Naive thymus-derived CD4-positive, alpha-beta T cell (primary cell): Measurements from ENCODE around the gene SREBF2. TPM values are rescaled to one million over a fixed set of nuclear protein-coding genes. Genes with fewer than 3 reads are reported as not detected.

ENCODE experiments used
- ATAC-seq: fragments of 150-1000 bp; cut with Tn5 transposase; 2 replicates; pipeline ENCODE4 v1.10.0; 2021; ENCODE audit warnings: mild to moderate bottlenecking, moderate library complexity
- CTCF ChIA-PET: fragments of 350-600 bp; sonication (Branson Sonifier 250); formaldehyde crosslinking; loops from one replicate; lab custom pipeline; 2021; ENCODE audit warnings: antibody characterized with exemption; lab: Charles Lee
- POLR2A ChIA-PET: fragments of 350-600 bp; sonication (Branson Sonifier 250); formaldehyde crosslinking; loops from one replicate; lab custom pipeline; 2021; ENCODE audit warnings: antibody characterized with exemption, inconsistent platforms; lab: Charles Lee
- DNase-seq, 9 donors: peaks; one replicate each; pipeline versions ENCODE4 v3.0.0 to v3.0.0-alpha.2; 2020 to 2022; ENCODE audit warnings: mixed read lengths in 1 of 9
- H3K27ac ChIP-seq: one replicate; pipeline ENCODE4 v1.7.0; 2013; ENCODE audit warnings: mild to moderate bottlenecking, low read depth, low read length, moderate library complexity
- H3K27me3 ChIP-seq, 2 donors: one replicate each; pipeline ENCODE4 v1.7.0; 2013; ENCODE audit warnings: low read length in 2 of 2, mild to moderate bottlenecking in 2 of 2, moderate library complexity in 2 of 2; ENCODE audit not compliant: control insufficient read depth in 2 of 2, insufficient read depth in 2 of 2
- H3K36me3 ChIP-seq, 3 experiments: 1 replicate in 2 of 3; 2 replicates in 1 of 3; pipeline ENCODE4 v1.7.0; 2013; ENCODE audit warnings: low read length in 3 of 3, mild to moderate bottlenecking in 3 of 3, moderate library complexity in 1 of 3; ENCODE audit not compliant: insufficient read depth in 3 of 3, control insufficient read depth in 2 of 3
- H3K4me1 ChIP-seq, 2 donors: one replicate each; pipeline ENCODE4 v1.7.0; 2013; ENCODE audit warnings: low read length in 2 of 2, mild to moderate bottlenecking in 2 of 2, moderate library complexity in 1 of 2; ENCODE audit not compliant: control insufficient read depth in 2 of 2, insufficient read depth in 2 of 2
- H3K4me3 ChIP-seq: 2 replicates; pipeline ENCODE4 v1.7.0; 2013; ENCODE audit warnings: mild to moderate bottlenecking, low read length
- H3K9me3 ChIP-seq, 3 experiments: 1 replicate in 2 of 3; 2 replicates in 1 of 3; pipeline ENCODE4 v1.7.0; 2013; ENCODE audit warnings: low read length in 3 of 3; ENCODE audit not compliant: control insufficient read depth in 2 of 3
- H3K27ac Mint-ChIP-seq, 9 donors: one replicate each; pipeline ENCODE4 v1.8.0; 2020 to 2022; ENCODE audit warnings: mixed read lengths in 9 of 9, mild to moderate bottlenecking in 8 of 9, moderate library complexity in 5 of 9, inconsistent platforms in 2 of 9
- H3K27me3 Mint-ChIP-seq, 5 donors: one replicate each; pipeline ENCODE4 v1.8.0; 2021 to 2022; ENCODE audit warnings: mixed read lengths in 5 of 5, mild to moderate bottlenecking in 1 of 5
- H3K36me3 Mint-ChIP-seq, 5 donors: one replicate each; pipeline ENCODE4 v1.8.0; 2020 to 2022; ENCODE audit warnings: mixed read lengths in 5 of 5, mild to moderate bottlenecking in 3 of 5, inconsistent platforms in 1 of 5
- H3K4me1 Mint-ChIP-seq, 7 donors: one replicate each; pipeline ENCODE4 v1.8.0; 2020 to 2022; ENCODE audit warnings: mixed read lengths in 7 of 7, mild to moderate bottlenecking in 3 of 7, inconsistent platforms in 1 of 7
- H3K4me3 Mint-ChIP-seq, 10 donors: one replicate each; pipeline ENCODE4 v1.8.0; 2020 to 2022; ENCODE audit warnings: mild to moderate bottlenecking in 10 of 10, mixed read lengths in 10 of 10, moderate library complexity in 6 of 10, inconsistent platforms in 2 of 10
- H3K9me3 Mint-ChIP-seq, 11 donors: one replicate each; pipeline ENCODE4 v1.8.0; 2020 to 2022; ENCODE audit warnings: mixed read lengths in 11 of 11, mild to moderate bottlenecking in 4 of 11, inconsistent platforms in 1 of 11, moderate library complexity in 1 of 11
- intact Hi-C, 2 donors: fragments of 100-400 bp; cut with micrococcal nuclease; formaldehyde crosslinking; loops; one replicate each; pipeline ENCODE4 v1.15.1; 2023
- polyA plus RNA-seq, 2 donors: library from polyadenylated mRNA; unstranded; fragments of 300-500 nt; fragmentation: Illumina TruSeq; gene quantifications; one replicate each; pipeline ENCODE4 v1.2.3, GENCODE V29; 2021
- total RNA-seq, 6 experiments: library from RNA in 5 of 6; stranded (reverse) in 5 of 6; gene quantifications; 1 replicate in 5 of 6; 2 replicates in 1 of 6; pipeline ENCODE4 v1.2.3 and lab custom pipeline; 2021 to 2026

SREBF2 gene
- total and polyA plus RNA-seq, 7 experiments from 2014 or later: 17.4 to 117 (median 84.0) TPM

GRCh38 chr22:41909310-41910049, 76.6 kb downstream of the SREBF2 start:
- Histone ChIP-seq H3K36me3 (peaks cover 0 to 14% (median 0%) of the 10 kb centered on the region in 3 experiments), H3K27ac (no peak overlapping the region), H3K4me3 (no peak overlapping the region), H3K4me1 (peaks cover 14 to 19% of the 10 kb centered on the region in 2 donors), H3K9me3 (no peaks in the 10 kb centered on the region), H3K27me3 (peaks cover 7 to 17% of the 10 kb centered on the region in 2 donors)
- Mint-ChIP-seq H3K4me3 (peak overlapping the region in 9 of 10 donors; percentile 4 to 83 (median 47)), H3K4me1 (peaks cover 4 to 27% (median 25%) of the 10 kb centered on the region in 7 donors), H3K9me3 (peaks cover 0 to 2% (median 0%) of the 10 kb centered on the region in 11 donors), H3K27ac (peak overlapping the region in 1 of 9 donors; percentile 67), H3K36me3 (peaks cover 0 to 7% (median 0%) of the 10 kb centered on the region in 5 donors), H3K27me3 (peaks cover 25 to 41% (median 26%) of the 10 kb centered on the region in 5 donors)
- intact Hi-C loops: loop anchor here (2.0 to 5.0 kb wide), 3 partner anchors 15 to 37 kb away; no protein-coding TSS in a partner anchor
- ChIA-PET POLR2A (interaction anchor here (1.4 kb wide), 1 partner anchor 19 kb away, joined by 6 read pairs; no protein-coding TSS in a partner anchor), CTCF (interaction anchor here (0.5 kb wide), 1 partner anchor 15 kb away, joined by 5 read pairs; no protein-coding TSS in a partner anchor)
- DNase-seq: no peak
- ATAC-seq: no peak

- no peak overlapping the region for H3K27ac ChIP-seq
- CTCF ChIA-PET: interaction anchor here (0.5 kb wide), 1 partner anchor 14 kb away, joined by 5 read pairs; no protein-coding TSS in a partner anchor
- H3K36me3 ChIP-seq: peaks cover 0 to 6% (median 0%) of the 10 kb centered on the region in 3 experiments
- H3K4me3 ChIP-seq: peak overlapping the region; percentile 27
- DNase-seq (peak in 6 of 9 donors; percentile 31 to 44 (median 35)), ATAC-seq (peak; percentile 47)
- peaks cover 7 to 17% of the 10 kb centered on the region in 2 donors for H3K27me3 ChIP-seq
- Mint-ChIP-seq H3K9me3 (peaks cover 0 to 2% (median 0%) of the 10 kb centered on the region in 11 donors), H3K4me1 (peaks cover 4 to 27% (median 25%) of the 10 kb centered on the region in 7 donors), H3K4me3 (peak overlapping the region in 7 of 10 donors; percentile 44 to 85 (median 67)), H3K27ac (no peak overlapping the region), H3K36me3 (peaks cover 0 to 7% (median 0%) of the 10 kb centered on the region in 5 donors), H3K27me3 (peaks cover 25 to 45% (median 27%) of the 10 kb centered on the region in 5 donors)
- no peaks in the 10 kb centered on the region for H3K9me3 ChIP-seq
- intact Hi-C loops: loop anchor here (2.0 kb wide), 2 partner anchors 14 to 30 kb away; no protein-coding TSS in a partner anchor
- peaks cover 16 to 19% of the 10 kb centered on the region in 2 donors for H3K4me1 ChIP-seq
- POLR2A ChIA-PET: interaction anchor here (1.4 kb wide), 1 partner anchor 20 kb away, joined by 6 read pairs; no protein-coding TSS in a partner anchor
Measured at GRCh38 chr22:41910050-41911000, 77.4 kb downstream of the SREBF2 start.

- Histone ChIP-seq H3K27me3 (peaks cover 7 to 17% of the 10 kb centered on the region in 2 donors), H3K9me3 (no peaks in the 10 kb centered on the region), H3K4me1 (peaks cover 19 to 20% of the 10 kb centered on the region in 2 donors), H3K27ac (no peak overlapping the region), H3K36me3 (no peaks in the 10 kb centered on the region), H3K4me3 (peak overlapping the region; percentile 27)
- CTCF ChIA-PET: no interaction called here
- peak overlapping the region; percentile 60 to 85 (median 68) for H3K4me3 Mint-ChIP-seq
- H3K27me3 Mint-ChIP-seq: peaks cover 27 to 52% (median 35%) of the 10 kb centered on the region in 5 donors
- H3K36me3 Mint-ChIP-seq: peaks cover 0 to 7% (median 0%) of the 10 kb centered on the region in 5 donors
- peaks cover 0 to 2% (median 0%) of the 10 kb centered on the region in 11 donors for H3K9me3 Mint-ChIP-seq
- ATAC-seq: no peak
- POLR2A ChIA-PET: no interaction called here
- no peak overlapping the region for H3K27ac Mint-ChIP-seq
- no peak for DNase-seq
- peaks cover 4 to 32% (median 26%) of the 10 kb centered on the region in 7 donors for H3K4me1 Mint-ChIP-seq
- intact Hi-C loops: loop anchor here (2.0 kb wide), 2 partner anchors 14 to 30 kb away; no protein-coding TSS in a partner anchor
Measured at GRCh38 chr22:41911001-41911611, 78.2 kb downstream of the SREBF2 start.

GRCh38 chr22:41912338-41913039, 79.6 kb downstream of the SREBF2 start:
- DNase-seq: no peak
- Histone ChIP-seq H3K27ac (no peak overlapping the region), H3K36me3 (no peaks in the 10 kb centered on the region), H3K4me1 (peaks cover 17 to 20% of the 10 kb centered on the region in 2 donors), H3K9me3 (no peaks in the 10 kb centered on the region), H3K4me3 (no peak overlapping the region), H3K27me3 (peaks cover 7 to 17% of the 10 kb centered on the region in 2 donors)
- H3K27ac Mint-ChIP-seq: no peak overlapping the region
- POLR2A ChIA-PET: interaction anchor here (0.6 to 1.0 kb wide), 2 partner anchors 80 to 746 kb away, joined by 3 to 5 read pairs; partner anchors contain the start of gene SREBF2
- peaks cover 30 to 66% (median 40%) of the 10 kb centered on the region in 5 donors for H3K27me3 Mint-ChIP-seq
- CTCF ChIA-PET: interaction anchor here (0.9 to 1.5 kb wide), 3 partner anchors 13 to 50 kb away, joined by 3 to 5 read pairs (median 4); no protein-coding TSS in a partner anchor
- H3K9me3 Mint-ChIP-seq: peaks cover 0 to 2% (median 0%) of the 10 kb centered on the region in 11 donors
- ATAC-seq: no peak
- peaks cover 0 to 5% (median 0%) of the 10 kb centered on the region in 5 donors for H3K36me3 Mint-ChIP-seq
- intact Hi-C loops: no loop called here
- peak overlapping the region in 7 of 10 donors; percentile 19 to 83 (median 56) for H3K4me3 Mint-ChIP-seq
- H3K4me1 Mint-ChIP-seq: peaks cover 4 to 35% (median 29%) of the 10 kb centered on the region in 7 donors

- Mint-ChIP-seq H3K4me3 (peak overlapping the region in 8 of 10 donors; percentile 19 to 83 (median 64)), H3K36me3 (peaks cover 0 to 5% (median 0%) of the 10 kb centered on the region in 5 donors), H3K27me3 (peaks cover 30 to 67% (median 40%) of the 10 kb centered on the region in 5 donors), H3K4me1 (peaks cover 4 to 34% (median 27%) of the 10 kb centered on the region in 7 donors), H3K27ac (peak overlapping the region in 2 of 9 donors; percentile 21 to 65), H3K9me3 (peaks cover 0 to 2% (median 0%) of the 10 kb centered on the region in 11 donors)
- H3K9me3 ChIP-seq: no peaks in the 10 kb centered on the region
- peaks cover 7 to 17% of the 10 kb centered on the region in 2 donors for H3K27me3 ChIP-seq
- no peak overlapping the region for H3K4me3 ChIP-seq
- no peak overlapping the region for H3K27ac ChIP-seq
- no peak for DNase-seq
- H3K4me1 ChIP-seq: peaks cover 12 to 16% of the 10 kb centered on the region in 2 donors
- H3K36me3 ChIP-seq: no peaks in the 10 kb centered on the region
- ATAC-seq: no peak
- CTCF ChIA-PET: interaction anchor here (0.9 to 1.5 kb wide), 3 partner anchors 13 to 51 kb away, joined by 3 to 5 read pairs (median 4); no protein-coding TSS in a partner anchor
- intact Hi-C loops: no loop called here
- POLR2A ChIA-PET: interaction anchor here (0.6 to 1.0 kb wide), 2 partner anchors 80 to 745 kb away, joined by 3 to 5 read pairs; partner anchors contain the start of gene SREBF2
Measured at GRCh38 chr22:41913040-41913719, 80.3 kb downstream of the SREBF2 start.
